ENCODE data around the gene TOM1L2.

TOM1L2 gene

DNA sequence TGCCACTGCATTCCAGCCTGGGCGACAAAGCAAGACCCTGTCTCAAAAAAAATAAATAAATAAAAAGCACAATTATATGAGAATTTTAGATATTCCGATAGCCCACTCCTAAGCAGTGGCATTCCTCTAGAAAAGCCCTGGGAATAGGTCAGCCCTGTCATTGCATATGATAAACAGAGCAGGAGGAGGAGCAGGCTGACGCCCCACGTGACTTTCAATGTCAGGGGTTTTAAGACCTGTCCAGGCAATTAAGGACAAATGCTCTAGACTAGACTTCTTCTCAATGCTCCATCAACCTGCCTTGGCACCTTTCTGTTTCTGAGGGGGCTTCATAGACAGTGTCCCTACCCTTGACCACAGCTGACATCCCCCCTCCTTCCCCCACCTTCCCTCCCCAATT lies 7.5 kb downstream of the TOM1L2 start:
- TF ChIP-seq USF1 (IDR thresholded peaks at IDR 0.05) = peak; percentile 42; the same call in 1 of the 2 replicates
- no peak for TF ChIP-seq FOXM1 (IDR thresholded peaks at IDR 0.05; ENCODE audit: borderline replicate concordance, low read depth)

GRCh38 chr17:17963694-17964436 lies 8.3 kb downstream of the TOM1L2 start:
- TF ChIP-seq MAX (IDR thresholded peaks at IDR 0.05) (no peak), FOXM1 (IDR thresholded peaks at IDR 0.05; ENCODE audit: borderline replicate concordance, low read depth) (no peak), RAD21 (IDR thresholded peaks at IDR 0.05; ENCODE audit: low read depth) (no peak), REST (IDR thresholded peaks at IDR 0.05; ENCODE audit: low read depth) (no peak), CREB1 (IDR thresholded peaks at IDR 0.05; ENCODE audit: low read depth) (no peak), NFIC (IDR thresholded peaks at IDR 0.05) (no peak), TCF12 (IDR thresholded peaks at IDR 0.05; ENCODE audit: low read depth) (no peak), EGR1 (IDR thresholded peaks at IDR 0.05) (no peak), TAF1 (IDR thresholded peaks at IDR 0.05; ENCODE audit: low read depth) (no peak), EP300 (IDR thresholded peaks at IDR 0.05; ENCODE audit: borderline replicate concordance) (no peak), USF1 (IDR thresholded peaks at IDR 0.05) (no peak), YY1 (IDR thresholded peaks at IDR 0.05; ENCODE audit: low read depth) (no peak), CEBPB (IDR thresholded peaks at IDR 0.05) (no peak), TEAD4 (IDR thresholded peaks at IDR 0.05) (no peak), ZBTB7A (IDR thresholded peaks at IDR 0.05; ENCODE audit: low read depth) (no peak)

DNA sequence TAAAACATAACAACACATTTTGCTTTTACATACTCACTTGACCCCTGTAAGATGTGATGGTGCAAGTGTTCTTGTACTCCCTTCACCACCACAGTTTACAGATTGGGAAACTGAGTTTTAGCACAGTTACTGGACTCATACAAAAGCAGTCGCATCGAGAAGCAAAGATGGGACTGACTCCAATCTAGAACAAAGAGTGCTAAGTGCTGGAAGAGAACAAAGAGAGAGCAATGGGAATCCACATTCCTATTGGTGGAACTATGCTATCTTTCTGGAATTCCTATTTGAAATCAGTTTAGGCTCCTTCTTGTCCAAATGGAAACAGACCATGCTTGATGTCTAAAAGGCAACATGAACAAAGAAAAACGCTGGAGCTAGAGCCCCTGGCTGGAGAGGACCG lies 9.1 kb downstream of the TOM1L2 start:
- TF ChIP-seq USF1 (IDR thresholded peaks at IDR 0.05) (no peak), NFIC (IDR thresholded peaks at IDR 0.05) (no peak), TEAD4 (IDR thresholded peaks at IDR 0.05) (no peak), CREB1 (IDR thresholded peaks at IDR 0.05; ENCODE audit: low read depth) (no peak), TAF1 (IDR thresholded peaks at IDR 0.05; ENCODE audit: low read depth) (no peak), ZBTB7A (IDR thresholded peaks at IDR 0.05; ENCODE audit: low read depth) (no peak)

- TF ChIP-seq EP300 (IDR thresholded peaks at IDR 0.05; ENCODE audit: borderline replicate concordance) = no peak
Observed at GRCh38 chr17:17960500-17961030, 11.6 kb downstream of the TOM1L2 start.

DNA sequence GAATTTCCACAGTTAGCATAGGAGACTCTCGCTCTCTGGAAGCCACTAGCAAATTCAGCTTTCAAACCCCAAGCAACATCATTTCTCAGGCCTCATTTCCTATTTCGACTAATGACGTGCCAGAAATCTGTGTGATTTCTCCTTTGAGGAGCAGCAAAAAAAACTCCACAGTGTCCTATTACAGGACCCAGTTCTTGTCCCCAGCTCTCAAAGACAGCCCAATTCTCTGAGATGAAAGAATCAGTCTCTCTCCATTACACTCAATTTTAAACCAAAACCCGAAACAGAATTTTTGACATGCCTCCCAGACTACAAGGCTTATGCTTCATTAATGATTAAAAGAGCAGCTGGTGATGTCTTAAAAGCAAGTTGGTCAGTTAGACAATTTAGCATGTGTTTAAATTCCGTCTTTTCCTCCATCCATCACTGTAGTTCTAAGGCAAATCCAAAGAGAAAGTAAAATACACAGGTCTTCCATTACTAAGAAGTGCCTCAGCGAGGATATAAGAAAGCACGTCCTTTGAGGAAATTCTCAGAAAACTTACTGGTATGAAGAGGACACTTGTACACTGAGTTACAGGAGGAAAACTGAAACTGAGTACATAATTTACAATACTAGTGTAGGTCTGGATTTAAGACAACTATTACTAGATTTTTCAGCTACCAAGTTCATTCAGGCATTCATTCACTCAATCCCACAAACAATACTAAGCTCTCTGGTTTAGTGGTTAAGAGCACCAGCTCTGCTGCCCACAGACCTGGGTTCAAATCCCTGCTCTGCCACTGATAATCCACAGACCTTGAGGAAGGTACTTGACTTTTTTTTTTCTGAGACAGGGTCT lies 12.5 kb downstream of the TOM1L2 start:
- TF ChIP-seq CEBPB (IDR thresholded peaks at IDR 0.05) = no peak
- no peak for TF ChIP-seq MAX (IDR thresholded peaks at IDR 0.05)
- TF ChIP-seq YY1 (IDR thresholded peaks at IDR 0.05; ENCODE audit: low read depth) = no peak
- no peak for TF ChIP-seq USF1 (IDR thresholded peaks at IDR 0.05)
- TF ChIP-seq TEAD4 (IDR thresholded peaks at IDR 0.05) = 0 out of 2 replicates have a peak, but pooled peaks have one; percentile 8

DNA sequence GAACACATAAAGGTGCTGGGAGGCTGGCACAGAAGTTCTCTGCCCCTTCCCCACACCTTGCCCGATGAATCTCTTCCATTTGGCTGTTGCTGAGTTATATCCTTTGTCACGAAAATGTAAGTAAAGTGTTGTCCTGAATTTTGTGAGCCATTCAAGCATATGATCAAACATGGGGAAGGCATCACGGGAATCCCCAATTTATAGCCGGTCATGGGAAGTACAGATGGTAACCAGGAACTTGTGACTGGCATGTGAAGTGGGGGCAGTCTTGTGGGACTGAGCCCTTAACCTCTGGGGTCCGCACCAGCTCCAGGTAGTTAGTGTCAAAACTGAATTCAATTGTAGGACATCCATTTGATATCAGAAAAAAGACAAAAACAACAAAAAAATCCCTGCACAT lies 13.2 kb downstream of the TOM1L2 start:
- TF ChIP-seq REST (IDR thresholded peaks at IDR 0.05; ENCODE audit: low read depth) (no peak), MAX (IDR thresholded peaks at IDR 0.05) (no peak), EGR1 (IDR thresholded peaks at IDR 0.05) (no peak), EP300 (IDR thresholded peaks at IDR 0.05; ENCODE audit: borderline replicate concordance) (no peak), NFIC (IDR thresholded peaks at IDR 0.05) (no peak), CREB1 (IDR thresholded peaks at IDR 0.05; ENCODE audit: low read depth) (no peak), USF1 (IDR thresholded peaks at IDR 0.05) (no peak)

Measured in Ishikawa (cell line).